Cardiac muscle cell (in vitro differentiated cells and primary cell): ENCODE results near the gene LAMB4. TPM values are rescaled to one million over a fixed set of nuclear protein-coding genes. Genes with fewer than 3 reads are reported as not detected.

Experiments
- DNase-seq, 2 donors: peaks; one replicate each; pipeline versions ENCODE4 v3.0.0 to v3.0.0-alpha.2; 2010 to 2017; ENCODE audit warnings: low read depth in 1 of 2, low spot score in 1 of 2
- H3K27ac ChIP-seq: fragments of 200-600 bp; sonication (generic); 2 replicates; pipeline ENCODE4 v1.5.1; 2016
- H3K27me3 ChIP-seq: fragments of 200-600 bp; sonication (generic); 2 replicates; pipeline ENCODE4 v1.6.0; 2016; ENCODE audit warnings: control low read depth
- H3K36me3 ChIP-seq: fragments of 200-600 bp; sonication (generic); 2 replicates; pipeline ENCODE4 v1.5.1; 2016; ENCODE audit warnings: control low read depth
- H3K4me1 ChIP-seq: fragments of 200-600 bp; sonication (generic); 2 replicates; pipeline ENCODE4 v1.8.1; 2017; ENCODE audit warnings: low read depth, mild to moderate bottlenecking, mixed run types
- H3K4me3 ChIP-seq: fragments of 200-600 bp; sonication (generic); 2 replicates; pipeline ENCODE4 v1.5.1; 2016; ENCODE audit warnings: mild to moderate bottlenecking
- H3K9me3 ChIP-seq: fragments of 200-600 bp; sonication (generic); 2 replicates; pipeline ENCODE4 v1.5.1; 2017; ENCODE audit warnings: low read depth, mild to moderate bottlenecking, control low read depth
- polyA plus RNA-seq: library from polyadenylated mRNA; unstranded; fragments of >200 nt; fragmentation: Nextera tagmentation; extraction: Ambion mirVana; gene quantifications from 2 replicates; pipeline ENCODE4 v1.2.1, GENCODE V29; 2016
- total RNA-seq: library from RNA; depleted of rRNA; stranded (reverse); fragments of >200 nt; gene quantifications from 2 replicates; pipeline ENCODE4 v1.2.3, GENCODE V29; 2016
- TF ChIP-seq, protein P1 (sequence below): IDR thresholded peaks from 2 replicates; pipeline ENCODE4 v1.5.1; 2012; ENCODE audit warnings: low read depth, mild to moderate bottlenecking, low read length

Gene LAMB4
- total and polyA plus RNA-seq, 2 experiments from 2014 or later = not detected

- peaks cover 8% of the 10 kb centered on the region for H3K4me1 ChIP-seq
- DNase-seq = no peak
- H3K27ac ChIP-seq = no peak overlapping the region
- TF ChIP-seq, protein P1, sequence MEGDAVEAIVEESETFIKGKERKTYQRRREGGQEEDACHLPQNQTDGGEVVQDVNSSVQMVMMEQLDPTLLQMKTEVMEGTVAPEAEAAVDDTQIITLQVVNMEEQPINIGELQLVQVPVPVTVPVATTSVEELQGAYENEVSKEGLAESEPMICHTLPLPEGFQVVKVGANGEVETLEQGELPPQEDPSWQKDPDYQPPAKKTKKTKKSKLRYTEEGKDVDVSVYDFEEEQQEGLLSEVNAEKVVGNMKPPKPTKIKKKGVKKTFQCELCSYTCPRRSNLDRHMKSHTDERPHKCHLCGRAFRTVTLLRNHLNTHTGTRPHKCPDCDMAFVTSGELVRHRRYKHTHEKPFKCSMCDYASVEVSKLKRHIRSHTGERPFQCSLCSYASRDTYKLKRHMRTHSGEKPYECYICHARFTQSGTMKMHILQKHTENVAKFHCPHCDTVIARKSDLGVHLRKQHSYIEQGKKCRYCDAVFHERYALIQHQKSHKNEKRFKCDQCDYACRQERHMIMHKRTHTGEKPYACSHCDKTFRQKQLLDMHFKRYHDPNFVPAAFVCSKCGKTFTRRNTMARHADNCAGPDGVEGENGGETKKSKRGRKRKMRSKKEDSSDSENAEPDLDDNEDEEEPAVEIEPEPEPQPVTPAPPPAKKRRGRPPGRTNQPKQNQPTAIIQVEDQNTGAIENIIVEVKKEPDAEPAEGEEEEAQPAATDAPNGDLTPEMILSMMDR = no peak
- H3K36me3 ChIP-seq = no peaks in the 10 kb centered on the region
- no peak overlapping the region for H3K4me3 ChIP-seq
- no peaks in the 10 kb centered on the region for H3K9me3 ChIP-seq
- no peaks in the 10 kb centered on the region for H3K27me3 ChIP-seq
Observed at GRCh38 chr7:108067844-108068243, 62.3 kb downstream of the LAMB4 start.

GRCh38 chr7:108066486-108066885 lies 63.7 kb downstream of the LAMB4 start:
- Histone ChIP-seq H3K9me3 (no peaks in the 10 kb centered on the region), H3K36me3 (no peaks in the 10 kb centered on the region), H3K27me3 (no peaks in the 10 kb centered on the region), H3K4me3 (no peak overlapping the region), H3K4me1 (peaks cover 13% of the 10 kb centered on the region), H3K27ac (no peak overlapping the region)
- DNase-seq = no peak
- TF ChIP-seq, protein P1 = no peak

DNA sequence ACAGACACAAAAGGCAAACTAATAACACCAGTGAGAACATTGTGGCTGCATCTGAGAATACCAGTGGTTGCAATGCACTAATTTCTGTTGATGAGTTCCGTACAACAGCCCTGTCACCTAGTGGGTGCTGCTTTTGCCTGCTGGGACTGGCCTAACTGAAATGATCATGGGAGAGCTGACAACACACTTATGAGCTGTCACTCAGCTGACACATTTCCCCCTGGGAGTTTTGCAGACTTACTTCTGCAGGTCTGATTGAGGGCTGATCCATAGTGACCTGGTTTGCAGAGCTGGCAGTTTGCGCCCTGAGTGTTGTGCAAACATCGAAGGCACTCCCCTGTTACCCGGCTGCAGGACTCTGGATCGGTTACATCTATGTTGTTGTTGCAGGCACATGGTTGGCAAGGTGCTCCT lies 66.6 kb downstream of the LAMB4 start:
- no peak for DNase-seq
- Histone ChIP-seq H3K4me3 (no peak overlapping the region), H3K4me1 (peaks cover 13% of the 10 kb centered on the region), H3K27me3 (no peaks in the 10 kb centered on the region), H3K9me3 (no peaks in the 10 kb centered on the region), H3K27ac (no peak overlapping the region), H3K36me3 (no peaks in the 10 kb centered on the region)
- TF ChIP-seq, protein P1 = no peak

GRCh38 chr7:108062250-108063014 lies 67.7 kb downstream of the LAMB4 start:
- TF ChIP-seq, protein P1 = no peak
- peaks cover 13% of the 10 kb centered on the region for H3K4me1 ChIP-seq
- H3K36me3 ChIP-seq = no peaks in the 10 kb centered on the region
- no peak overlapping the region for H3K27ac ChIP-seq
- no peak overlapping the region for H3K4me3 ChIP-seq
- H3K27me3 ChIP-seq = no peaks in the 10 kb centered on the region
- H3K9me3 ChIP-seq = no peaks in the 10 kb centered on the region
- DNase-seq = peak in 1 of 2 donors; percentile 14

GRCh38 chr7:108059526-108059925 lies 70.6 kb downstream of the LAMB4 start:
- TF ChIP-seq, protein P1 = no peak
- H3K4me1 ChIP-seq = peaks cover 19% of the 10 kb centered on the region
- no peaks in the 10 kb centered on the region for H3K27me3 ChIP-seq
- H3K9me3 ChIP-seq = no peaks in the 10 kb centered on the region
- peak in 1 of 2 donors; percentile 54 for DNase-seq
- H3K4me3 ChIP-seq = no peak overlapping the region
- H3K36me3 ChIP-seq = no peaks in the 10 kb centered on the region
- no peak overlapping the region for H3K27ac ChIP-seq
